GM12878 (cell line): ENCODE data around the gene PARP15. TPM values are rescaled to one million over a fixed set of nuclear protein-coding genes. Genes with fewer than 3 reads are reported as not detected.

Experiments used
- BACH1 ChIP-seq: fragments of 450-650 bp; IDR thresholded peaks from 2 replicates; pipeline ENCODE4 v1.6.1; 2017; ENCODE audit warnings: mild to moderate bottlenecking, borderline replicate concordance
- BHLHE40 ChIP-seq, 2 experiments: fragments of 450-650 bp in 1 of 2; IDR thresholded peaks; 2 replicates each; pipeline ENCODE4 v1.6.1; 2011 to 2017; ENCODE audit warnings: low read depth in 2 of 2, borderline replicate concordance in 1 of 2, improper control_type of control experiment in 1 of 2, low read length in 1 of 2, mild to moderate bottlenecking in 1 of 2
- CREB1 ChIP-seq: IDR thresholded peaks from 2 replicates; pipeline ENCODE4 v1.6.1; 2012; ENCODE audit warnings: low read depth, mild to moderate bottlenecking, inconsistent platforms
- GABPA ChIP-seq: IDR thresholded peaks from 2 replicates; pipeline ENCODE4 v1.6.1; 2014; ENCODE audit warnings: antibody characterized with exemption, low read depth, mild to moderate bottlenecking, inconsistent platforms
- GATAD2B ChIP-seq: fragments of 450-650 bp; conservative IDR thresholded peaks from 2 replicates; pipeline ENCODE4 v1.6.1; 2017; ENCODE audit warnings: low read depth, mild to moderate bottlenecking, moderate library complexity
- MXI1 ChIP-seq: fragments of 150-350 bp; IDR thresholded peaks from 2 replicates; pipeline ENCODE4 v1.6.1; 2011; ENCODE audit warnings: low read depth, mild to moderate bottlenecking, inconsistent platforms, low read length, improper control_type of control experiment
- NFYB ChIP-seq: IDR thresholded peaks from 2 replicates; pipeline ENCODE4 v1.6.1; 2011; ENCODE audit warnings: low read depth, mild to moderate bottlenecking, low read length, improper control_type of control experiment, moderate library complexity; ENCODE audit not compliant: insufficient read depth
- NR2C1 ChIP-seq: fragments of 450-650 bp; IDR thresholded peaks from 2 replicates; pipeline ENCODE4 v1.6.1; 2017; ENCODE audit warnings: antibody characterized with exemption, mild to moderate bottlenecking, moderate library complexity
- NRF1 ChIP-seq: conservative IDR thresholded peaks from 2 replicates; pipeline ENCODE4 v1.6.1; 2011; ENCODE audit warnings: mild to moderate bottlenecking, low read depth, low read length, improper control_type of control experiment
- POLR2AphosphoS2 ChIP-seq: IDR thresholded peaks from 2 replicates; pipeline ENCODE4 v1.6.1; 2011; ENCODE audit warnings: low read depth, mild to moderate bottlenecking, low read length, improper control_type of control experiment, moderate library complexity
- RBBP5 ChIP-seq: fragments of 200-600 bp; sonication (generic); conservative IDR thresholded peaks from 2 replicates; pipeline ENCODE4 v1.6.1; 2016
- RELA ChIP-seq: fragments of 450-650 bp; IDR thresholded peaks from 2 replicates; pipeline ENCODE4 v1.8.0; 2014; ENCODE audit warnings: borderline replicate concordance; ENCODE audit not compliant: partially characterized antibody
- RFX5 ChIP-seq: IDR thresholded peaks from 2 replicates; pipeline ENCODE4 v1.6.1; 2011; ENCODE audit warnings: low read depth, low read length, improper control_type of control experiment
- RUNX3 ChIP-seq: IDR thresholded peaks from 2 replicates; pipeline ENCODE4 v1.6.1; 2012; ENCODE audit warnings: low read length, inconsistent platforms
- SMAD5 ChIP-seq: IDR thresholded peaks from 2 replicates; pipeline ENCODE4 v1.6.1; 2016; ENCODE audit warnings: antibody characterized with exemption, low read depth
- SMARCA5 ChIP-seq: fragments of 450-650 bp; IDR thresholded peaks from 2 replicates; pipeline ENCODE4 v1.6.1; 2017; ENCODE audit warnings: mild to moderate bottlenecking
- SMC3 ChIP-seq: IDR thresholded peaks from 2 replicates; pipeline ENCODE4 v1.6.1; 2011; ENCODE audit warnings: low read length, improper control_type of control experiment, borderline replicate concordance
- TBL1XR1 ChIP-seq: IDR thresholded peaks from 2 replicates; pipeline ENCODE4 v1.6.1; 2012; ENCODE audit warnings: low read depth, low read length, improper control_type of control experiment
- TCF3 ChIP-seq: IDR thresholded peaks from 2 replicates; pipeline ENCODE4 v1.6.1; 2012; ENCODE audit warnings: low read depth, mild to moderate bottlenecking, low read length, borderline replicate concordance; ENCODE audit not compliant: insufficient read depth
- WRNIP1 ChIP-seq: IDR thresholded peaks from 2 replicates; pipeline ENCODE4 v1.6.1; 2011; ENCODE audit warnings: low read depth, low read length, improper control_type of control experiment, borderline replicate concordance
- YY1 ChIP-seq: IDR thresholded peaks from 2 replicates; pipeline ENCODE4 v1.6.1; 2011; ENCODE audit warnings: low read depth, mild to moderate bottlenecking, low read length
- ZBTB40 ChIP-seq: fragments of 450-650 bp; IDR thresholded peaks from 2 replicates; pipeline ENCODE4 v1.6.1; 2016; ENCODE audit warnings: mild to moderate bottlenecking, moderate library complexity, borderline replicate concordance
- ZNF207 ChIP-seq: fragments of 450-650 bp; IDR thresholded peaks from 2 replicates; pipeline ENCODE4 v1.6.1; 2014; ENCODE audit warnings: antibody characterized with exemption, mild to moderate bottlenecking, borderline replicate concordance
- polyA plus RNA-seq, 11 experiments: library from polyadenylated mRNA; depleted of rRNA in 4 of 11; unstranded in 6 of 11; stranded (reverse) in 5 of 11; fragments of >200 nt; fragmentation: Nextera tagmentation in 4 of 11; fragmentation: Illumina TruSeq in 1 of 11; extraction: Ambion mirVana in 4 of 11; extraction: Trizol in 1 of 11; gene quantifications; 1 replicate in 1 of 11; 2 replicates in 10 of 11; pipeline versions ENCODE4 v1.2.1 to v1.2.3, GENCODE V29; 2011 to 2016; ENCODE audit warnings: inconsistent platforms in 2 of 11, missing spikeins in 2 of 11, low read depth in 1 of 11
- total RNA-seq, 4 experiments: library from RNA; depleted of rRNA in 3 of 4; stranded (reverse); fragments of >200 nt in 3 of 4; fragmentation: Illumina TruSeq in 1 of 4; extraction: Trizol in 1 of 4; gene quantifications; 2 replicates each; pipeline versions ENCODE4 v1.2.1 to v1.2.3, GENCODE V29; 2013 to 2021
- TF ChIP-seq, protein P1 (sequence below): fragments of 450-650 bp; IDR thresholded peaks from 2 replicates; pipeline ENCODE4 v1.6.1; 2017; ENCODE audit warnings: borderline replicate concordance
- TF ChIP-seq, protein P2 (sequence below): IDR thresholded peaks from 2 replicates; pipeline ENCODE4 v1.6.1; 2012; ENCODE audit warnings: low read length, inconsistent platforms

Gene PARP15
- total and polyA plus RNA-seq, 10 of the 15 experiments (the other 5 are each of a cell fraction or from before 2014, with no cell fraction given) = 9.0 to 234 (median 36.3) TPM

- no peak for TF ChIP-seq ZBTB40
- peak; percentile 66 for TF ChIP-seq RUNX3
- TF ChIP-seq, protein P1, sequence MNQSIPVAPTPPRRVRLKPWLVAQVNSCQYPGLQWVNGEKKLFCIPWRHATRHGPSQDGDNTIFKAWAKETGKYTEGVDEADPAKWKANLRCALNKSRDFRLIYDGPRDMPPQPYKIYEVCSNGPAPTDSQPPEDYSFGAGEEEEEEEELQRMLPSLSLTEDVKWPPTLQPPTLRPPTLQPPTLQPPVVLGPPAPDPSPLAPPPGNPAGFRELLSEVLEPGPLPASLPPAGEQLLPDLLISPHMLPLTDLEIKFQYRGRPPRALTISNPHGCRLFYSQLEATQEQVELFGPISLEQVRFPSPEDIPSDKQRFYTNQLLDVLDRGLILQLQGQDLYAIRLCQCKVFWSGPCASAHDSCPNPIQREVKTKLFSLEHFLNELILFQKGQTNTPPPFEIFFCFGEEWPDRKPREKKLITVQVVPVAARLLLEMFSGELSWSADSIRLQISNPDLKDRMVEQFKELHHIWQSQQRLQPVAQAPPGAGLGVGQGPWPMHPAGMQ = no peak
- no peak for TF ChIP-seq GABPA
- no peak for TF ChIP-seq CREB1
- no peak for TF ChIP-seq YY1
- no peak for TF ChIP-seq POLR2AphosphoS2
- TF ChIP-seq WRNIP1 = no peak
- no peak for TF ChIP-seq SMC3
- 0 out of 2 replicates have a peak, but pooled peaks have one; percentile 24 for TF ChIP-seq MXI1
- no peak for TF ChIP-seq TBL1XR1
- TF ChIP-seq SMAD5 = no peak
- TF ChIP-seq NFYB = no peak
- TF ChIP-seq NR2C1 = no peak
- no peak for TF ChIP-seq NRF1
- TF ChIP-seq GATAD2B = peak; percentile 78
- TF ChIP-seq ZNF207 = no peak
- TF ChIP-seq RELA = peak; percentile 29
- TF ChIP-seq RFX5 = no peak
- TF ChIP-seq BACH1 = no peak
- 0 out of 2 replicates have a peak, but pooled peaks have one; percentile 68 for TF ChIP-seq RBBP5
- TF ChIP-seq, protein P2, sequence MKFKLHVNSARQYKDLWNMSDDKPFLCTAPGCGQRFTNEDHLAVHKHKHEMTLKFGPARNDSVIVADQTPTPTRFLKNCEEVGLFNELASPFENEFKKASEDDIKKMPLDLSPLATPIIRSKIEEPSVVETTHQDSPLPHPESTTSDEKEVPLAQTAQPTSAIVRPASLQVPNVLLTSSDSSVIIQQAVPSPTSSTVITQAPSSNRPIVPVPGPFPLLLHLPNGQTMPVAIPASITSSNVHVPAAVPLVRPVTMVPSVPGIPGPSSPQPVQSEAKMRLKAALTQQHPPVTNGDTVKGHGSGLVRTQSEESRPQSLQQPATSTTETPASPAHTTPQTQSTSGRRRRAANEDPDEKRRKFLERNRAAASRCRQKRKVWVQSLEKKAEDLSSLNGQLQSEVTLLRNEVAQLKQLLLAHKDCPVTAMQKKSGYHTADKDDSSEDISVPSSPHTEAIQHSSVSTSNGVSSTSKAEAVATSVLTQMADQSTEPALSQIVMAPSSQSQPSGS = no peak
- no peak; the same call in 1 of the 2 replicates for TF ChIP-seq SMARCA5
- 0 out of 4 replicates have a peak, but pooled peaks of 1 of the 2 experiments have one; percentile 17 for TF ChIP-seq BHLHE40 (IDR thresholded peaks at IDR 0.05; ENCODE audit: borderline replicate concordance in 1 of 2, low read depth in 2 of 2, low read length in 1 of 2)
- no peak for TF ChIP-seq TCF3
Measured at GRCh38 chr3:122680475-122681283, 103.2 kb downstream of the PARP15 start, which contains the start of gene PARP14 (continued).
